Stomach (tissue), 9 donors: ENCODE measurements around the gene INVS. TPM values are rescaled to one million over a fixed set of nuclear protein-coding genes. Genes with fewer than 3 reads are reported as not detected.

ENCODE experiments used
- DNase-seq, 2 donors: peaks; one replicate each; pipeline versions ENCODE4 v3.0.0 to v3.0.0-alpha.2; 2013 to 2019
- H3K27ac ChIP-seq, 5 donors: fragments of 200-600 bp in 4 of 5; sonication (generic) in 4 of 5; one replicate each; pipeline ENCODE4 v1.5.1; 2013 to 2019; ENCODE audit warnings: mild to moderate bottlenecking in 1 of 5, moderate library complexity in 1 of 5
- H3K27me3 ChIP-seq, 3 donors: fragments of 200-600 bp; sonication (generic); one replicate each; pipeline ENCODE4 v1.5.1; 2017 to 2019; ENCODE audit warnings: mixed run types in 1 of 3
- H3K36me3 ChIP-seq, 4 donors: fragments of 200-600 bp; sonication (generic); 1 replicate in 3 of 4; 2 replicates in 1 of 4; pipeline ENCODE4 v1.5.1; 2016 to 2019
- H3K4me1 ChIP-seq, 4 donors: fragments of 200-600 bp; sonication (generic); one replicate each; pipeline ENCODE4 v1.5.1; 2016 to 2019
- H3K4me3 ChIP-seq, 4 donors: fragments of 200-600 bp; sonication (generic) in 3 of 4; one replicate each; pipeline ENCODE4 v1.5.1; 2016 to 2019; ENCODE audit warnings: mild to moderate bottlenecking in 1 of 4
- H3K9me3 ChIP-seq, 4 donors: fragments of 200-600 bp; sonication (generic); one replicate each; pipeline ENCODE4 v1.5.1; 2016 to 2019
- CTCF ChIP-seq, 7 experiments: fragments of 450-650 bp in 4 of 7; fragments of 200-600 bp in 3 of 7; sonication (generic) in 3 of 7; IDR thresholded peaks; one replicate each; pipeline ENCODE4 v1.5.1; 2016 to 2019; ENCODE audit warnings: antibody characterized with exemption in 7 of 7, control low read depth in 2 of 7, mild to moderate bottlenecking in 1 of 7
- EP300 ChIP-seq: sonication (generic); formaldehyde crosslinking; IDR thresholded peaks from one replicate; pipeline ENCODE4 v1.6.1; 2017; ENCODE audit warnings: antibody characterized with exemption
- POLR2A ChIP-seq, 4 donors: fragments of 450-650 bp; IDR thresholded peaks; one replicate each; pipeline ENCODE4 v1.6.1; 2016; ENCODE audit warnings: antibody characterized with exemption in 4 of 4, control low read depth in 2 of 4, mild to moderate bottlenecking in 1 of 4, moderate library complexity in 1 of 4
- POLR2AphosphoS5 ChIP-seq, 3 donors: sonication (generic); formaldehyde crosslinking; IDR thresholded peaks; one replicate each; pipeline ENCODE4 v1.6.1; 2016; ENCODE audit warnings: antibody characterized with exemption in 3 of 3
- WGBS, 5 donors: extraction: QIAGEN DNeasy Blood & Tissue Kit in 3 of 5; methylation state at CpG; one replicate each; pipeline versions ENCODE4 v1.1.5 to v1.1.7; 2013 to 2018; 5-methylcytosine and 5-hydroxymethylcytosine counted together
- intact Hi-C: fragments of 100-400 bp; cut with DNase I; formaldehyde crosslinking; loops from one replicate; pipeline ENCODE4 v1.15.1; 2023; ENCODE audit warnings: low total_unique reads
- polyA plus RNA-seq, 3 donors: library from polyadenylated mRNA; stranded (reverse); fragments of 200-250 nt; gene quantifications; one replicate each; pipeline ENCODE4 v1.2.3, GENCODE V29; 2013
- total RNA-seq, 5 donors: library from RNA; depleted of rRNA; stranded (reverse); fragments of >200 nt; gene quantifications; one replicate each; pipeline versions ENCODE4 v1.1.0 to v1.2.3, GENCODE V29; 2014 to 2016
- donor health status: healthy with polysubstance abuse.
- donor health status: Bipolar disorder and iron deficiency.
- donor health status: healthy.

INVS gene
- total and polyA plus RNA-seq, 8 donors, result 3.1 to 54.5 (median 16.7) TPM

- peaks cover 6 to 87% (median 64%) of the 10 kb centered on the region in 4 donors for H3K36me3 ChIP-seq
- DNase-seq, result no peak
- TF ChIP-seq POLR2A (IDR thresholded peaks at IDR 0.05) (no peak), EP300 (no peak), CTCF (IDR thresholded peaks at IDR 0.05) (no peak), POLR2AphosphoS5 (IDR thresholded peaks at IDR 0.05) (no peak)
- no peaks in the 10 kb centered on the region for H3K4me1 ChIP-seq
- H3K27ac ChIP-seq, result no peak overlapping the region
- H3K27me3 ChIP-seq, result no peaks in the 10 kb centered on the region
- no peak overlapping the region for H3K4me3 ChIP-seq
- H3K9me3 ChIP-seq, result peaks cover 0 to 17% (median 10%) of the 10 kb centered on the region in 4 donors
- intact Hi-C loops, result no loop called here
- WGBS, 5 donors, result 92 to 98% (median 94%) methylated on average over 2 of the region's 2 CpGs
These were observed 182.0 kb downstream of the INVS start for GRCh38 chr9:100281066-100281465.

DNA sequence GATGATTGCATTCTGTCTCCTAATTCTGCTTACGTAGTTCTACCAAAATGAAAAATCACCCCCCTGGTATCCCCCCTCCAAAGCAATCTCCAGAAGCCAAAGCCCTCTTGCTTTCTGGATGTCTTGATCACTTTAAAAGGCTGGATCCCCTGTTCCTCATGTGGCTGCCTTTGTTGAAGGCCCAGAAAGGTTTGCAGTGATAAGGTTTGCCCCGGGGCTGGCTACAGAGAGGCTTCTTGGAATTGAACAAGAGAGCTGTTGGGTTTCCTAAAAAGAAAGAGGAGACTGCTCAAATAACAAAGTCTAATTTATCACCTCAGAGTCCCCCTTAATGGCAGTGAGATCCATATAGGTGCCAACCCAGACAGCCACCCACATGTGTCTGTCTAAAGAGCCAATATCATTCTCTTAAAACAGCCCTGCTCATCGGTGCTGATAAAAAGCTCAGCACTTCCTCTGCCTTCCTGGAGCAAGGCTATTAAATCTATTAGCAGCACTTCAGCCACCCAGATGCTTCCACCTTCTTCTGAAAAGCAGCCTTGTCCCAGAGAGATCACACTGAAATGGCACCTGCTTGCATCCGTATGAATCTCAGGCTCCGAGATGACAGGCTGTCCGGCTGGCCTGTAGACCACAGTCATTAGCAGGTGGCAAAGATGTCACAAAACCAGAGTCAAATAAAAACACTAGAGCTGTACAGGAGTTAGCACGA lies 182.8 kb downstream of the INVS start:
- H3K36me3 ChIP-seq, result peaks cover 6 to 87% (median 68%) of the 10 kb centered on the region in 4 donors
- no peaks in the 10 kb centered on the region for H3K4me1 ChIP-seq
- H3K4me3 ChIP-seq, result no peak overlapping the region
- DNase-seq, result no peak
- H3K9me3 ChIP-seq, result peaks cover 0 to 17% (median 10%) of the 10 kb centered on the region in 4 donors
- no peak overlapping the region for H3K27ac ChIP-seq
- WGBS, 5 donors, result 78 to 90% (median 85%) methylated on average over 7 of the region's 7 CpGs
- intact Hi-C loops, result no loop called here
- TF ChIP-seq POLR2AphosphoS5 (IDR thresholded peaks at IDR 0.05) (no peak), CTCF (IDR thresholded peaks at IDR 0.05) (no peak), POLR2A (IDR thresholded peaks at IDR 0.05) (no peak), EP300 (no peak)
- no peaks in the 10 kb centered on the region for H3K27me3 ChIP-seq

DNA sequence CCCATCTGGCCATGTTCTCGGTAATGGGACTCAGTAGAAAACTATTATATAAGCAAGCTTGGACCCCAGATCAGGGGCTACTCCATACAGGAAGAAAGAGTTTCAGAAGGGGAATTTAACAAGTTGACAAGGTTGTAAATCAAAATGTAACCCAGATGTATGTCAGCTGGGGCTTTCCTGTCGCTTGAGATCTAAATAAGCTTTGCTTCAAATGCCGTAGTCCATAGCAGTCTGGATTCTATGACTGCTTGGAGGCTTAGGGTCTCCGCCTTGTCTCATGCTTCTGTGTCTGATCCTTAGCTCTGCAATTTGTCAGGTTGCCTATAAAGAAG lies 183.3 kb downstream of the INVS start:
- no peak overlapping the region for H3K4me3 ChIP-seq
- H3K9me3 ChIP-seq, result peaks cover 0 to 19% (median 10%) of the 10 kb centered on the region in 4 donors
- H3K36me3 ChIP-seq, result peaks cover 6 to 87% (median 71%) of the 10 kb centered on the region in 4 donors
- WGBS, 5 donors, result 88 to 98% (median 93%) methylated on average over 4 of the region's 4 CpGs
- H3K4me1 ChIP-seq, result no peaks in the 10 kb centered on the region
- intact Hi-C loops, result no loop called here
- TF ChIP-seq POLR2A (IDR thresholded peaks at IDR 0.05), result no peak
- no peak for TF ChIP-seq POLR2AphosphoS5 (IDR thresholded peaks at IDR 0.05)
- TF ChIP-seq CTCF (IDR thresholded peaks at IDR 0.05), result no peak
- TF ChIP-seq EP300, result no peak
- no peaks in the 10 kb centered on the region for H3K27me3 ChIP-seq
- H3K27ac ChIP-seq, result no peak overlapping the region
- DNase-seq, result no peak

- intact Hi-C loops, result no loop called here
- no peak for TF ChIP-seq POLR2AphosphoS5 (IDR thresholded peaks at IDR 0.05)
- TF ChIP-seq POLR2A (IDR thresholded peaks at IDR 0.05), result no peak
- no peak for TF ChIP-seq EP300
- no peak for TF ChIP-seq CTCF (IDR thresholded peaks at IDR 0.05)
- H3K27ac ChIP-seq, result no peak overlapping the region
- DNase-seq, result no peak
- no peaks in the 10 kb centered on the region for H3K4me1 ChIP-seq
- no peak overlapping the region for H3K4me3 ChIP-seq
- peaks cover 6 to 88% (median 81%) of the 10 kb centered on the region in 4 donors for H3K36me3 ChIP-seq
- H3K27me3 ChIP-seq, result no peaks in the 10 kb centered on the region
- peaks cover 0 to 27% (median 18%) of the 10 kb centered on the region in 4 donors for H3K9me3 ChIP-seq
- 80 to 88% (median 87%) methylated on average over 7 of the region's 7 CpGs for WGBS, 5 donors
These were observed 185.2 kb downstream of the INVS start for GRCh38 chr9:100284247-100284646.
